Midbrain (tissue), 1 donor: Measurements from ENCODE around the gene PRXL2A.
"Not testable (repeated sequence)": the region's sequence is repeated elsewhere in the genome, so short reads cannot be mapped to it uniquely, and the experiment has no call there.

ENCODE experiments used
- DNase-seq: peaks from one replicate; lab custom pipeline; 2025; lab: John Stamatoyannopoulos, UW

Gene PRXL2A

DNA sequence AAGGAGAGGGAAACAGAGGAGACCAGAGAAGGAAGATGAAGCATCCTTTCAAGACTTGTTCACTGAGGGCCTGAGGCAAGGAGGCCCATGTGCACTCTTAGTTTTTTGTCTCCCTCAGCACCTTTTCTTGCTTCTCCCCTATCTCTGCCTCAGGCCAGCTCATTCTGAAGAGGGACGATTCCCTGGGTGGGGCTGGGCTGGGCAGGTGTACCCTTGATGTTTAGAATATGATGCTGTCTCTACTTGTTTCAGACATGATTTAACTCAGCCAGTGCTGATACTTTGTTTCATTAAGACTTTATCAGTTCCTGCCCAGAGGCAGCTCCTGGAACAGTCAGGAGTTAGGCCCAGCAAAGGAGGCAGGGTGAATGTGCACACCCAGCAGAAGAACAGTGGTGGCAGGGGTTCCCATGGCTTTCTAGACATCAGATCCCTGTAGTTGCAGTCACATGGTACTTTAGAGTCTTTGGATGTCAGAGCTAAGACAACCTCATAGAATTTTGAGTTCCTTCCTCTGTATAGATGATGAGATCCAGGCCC, 3.4 kb downstream of the PRXL2A start:
- DNase-seq, result no peak

- DNase-seq, result no peak
These were observed 4.1 kb downstream of the PRXL2A start for GRCh38 chr10:80412486-80412885.

- DNase-seq, result no peak
These were observed 5.1 kb downstream of the PRXL2A start for GRCh38 chr10:80413271-80413996.

DNA sequence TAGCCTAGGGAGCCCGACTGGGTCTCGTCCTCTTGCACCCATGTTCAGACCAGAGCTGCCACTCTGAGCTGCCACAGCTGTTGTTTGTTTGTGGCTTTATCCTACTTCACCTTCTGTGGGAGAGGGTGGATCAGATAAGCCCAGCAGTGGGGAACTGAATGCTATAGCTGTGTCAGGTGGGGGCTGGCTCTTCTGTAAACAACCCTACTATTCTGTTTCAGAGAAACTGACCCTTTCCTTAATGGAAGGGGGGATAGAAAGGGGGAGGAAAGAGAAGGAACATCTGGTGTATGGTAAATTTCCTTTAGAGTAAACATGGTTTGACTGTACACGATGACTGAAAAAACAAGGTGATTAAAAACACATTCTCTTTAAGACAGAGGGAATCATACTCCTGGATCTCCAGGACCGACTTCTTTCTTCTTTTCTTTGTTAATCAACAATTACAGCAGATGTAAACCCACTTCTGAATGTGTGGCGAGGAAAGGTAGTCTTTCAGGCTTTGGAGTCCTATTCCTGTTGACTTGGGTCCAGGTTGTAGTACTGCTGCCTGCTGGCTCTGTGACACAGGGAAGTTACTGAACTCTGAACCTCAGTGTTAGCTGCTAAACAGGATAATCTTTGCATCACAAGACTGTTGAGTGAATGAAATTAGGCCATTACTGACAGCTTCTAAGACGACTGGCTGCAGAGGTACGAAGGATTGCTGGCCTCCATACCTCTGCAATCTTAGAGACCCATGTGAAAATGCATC, 6.0 kb downstream of the PRXL2A start:
- DNase-seq, result no peak

DNA sequence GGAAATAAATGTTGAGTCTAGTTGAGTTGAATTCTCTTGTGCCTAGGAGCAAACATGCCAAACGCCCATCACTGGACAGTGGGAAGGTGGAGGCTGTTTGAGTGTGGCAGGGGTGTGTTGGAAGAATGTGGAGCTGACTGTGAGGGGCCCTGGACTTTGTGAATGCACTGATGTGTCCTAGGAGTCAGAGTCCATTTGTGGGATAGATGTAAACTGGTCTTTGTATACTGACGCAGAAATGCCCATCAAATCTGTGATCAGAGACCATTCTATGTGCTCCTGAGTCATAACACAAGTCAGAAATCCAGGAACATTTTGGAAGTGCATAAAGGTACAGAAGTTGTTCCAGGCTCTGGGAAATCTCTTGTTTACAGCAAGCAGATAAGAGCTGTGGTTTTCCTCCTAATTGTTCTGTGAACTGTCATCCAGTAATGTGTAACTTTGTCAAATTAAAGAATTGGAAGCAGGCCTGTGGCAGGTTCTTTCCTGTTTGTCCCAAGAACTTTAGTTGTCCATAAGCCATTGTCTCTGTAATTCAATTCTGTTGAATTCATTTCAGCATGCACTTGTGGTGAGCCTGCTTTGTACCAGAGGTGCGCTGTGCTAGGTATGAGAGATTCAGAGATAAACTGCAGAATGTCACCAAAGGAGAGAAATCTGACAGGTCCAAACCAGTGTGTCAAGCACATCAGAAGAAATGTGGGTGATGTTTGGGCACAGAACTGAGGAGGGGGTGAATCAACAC, 7.6 kb downstream of the PRXL2A start:
- DNase-seq, result no peak

DNA sequence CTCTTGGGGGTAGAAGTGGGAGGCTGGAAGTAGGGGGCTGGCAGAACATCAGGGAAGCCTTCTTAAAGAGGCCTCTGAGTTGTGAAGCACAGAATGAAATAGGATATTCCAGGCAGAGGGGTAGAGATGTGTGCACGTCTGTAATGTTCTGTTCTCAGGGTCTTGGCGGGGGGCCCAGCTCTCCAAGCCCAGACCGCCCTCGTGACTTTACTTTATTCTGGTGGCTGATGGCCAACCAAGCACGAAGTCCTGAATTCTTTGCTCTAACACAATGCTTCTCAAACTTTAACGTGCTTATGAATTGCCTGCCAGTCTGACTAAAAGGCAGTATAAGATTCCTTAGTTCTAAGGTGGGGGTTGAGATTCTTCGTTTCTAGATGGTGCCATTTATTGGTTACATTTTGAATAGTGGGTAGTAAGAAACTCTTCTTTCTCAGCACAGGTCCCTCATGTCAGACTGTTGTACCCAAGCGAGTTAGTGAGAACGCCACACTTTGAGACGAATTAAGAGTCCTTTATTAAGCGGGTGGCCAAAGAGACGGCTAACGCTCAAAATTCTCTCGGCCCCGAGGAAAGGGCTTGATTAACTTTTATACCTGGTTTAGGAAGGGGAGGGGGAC, 8.2 kb downstream of the PRXL2A start:
- DNase-seq, result peak; percentile 53

DNA sequence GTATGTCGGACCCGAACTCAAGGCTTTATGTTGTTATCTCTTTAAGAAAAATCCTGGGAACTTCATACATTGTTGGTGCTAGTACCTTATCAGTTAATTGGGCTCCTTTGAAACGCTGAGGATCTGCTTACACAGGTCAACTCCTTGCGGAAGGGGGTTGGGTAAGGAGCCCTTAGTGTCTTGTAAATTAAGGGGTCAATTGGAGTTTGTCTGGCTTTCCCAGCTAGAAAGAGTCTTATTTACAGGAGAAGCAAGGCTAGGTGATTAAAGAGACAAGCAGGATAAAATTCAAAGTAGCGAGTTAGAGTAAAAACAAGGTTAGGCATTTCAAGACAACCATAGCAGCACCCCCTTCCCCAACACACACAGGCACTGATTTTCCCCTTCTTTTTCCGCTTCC, 8.9 kb downstream of the PRXL2A start:
- DNase-seq, result not testable (repeated sequence)

DNA sequence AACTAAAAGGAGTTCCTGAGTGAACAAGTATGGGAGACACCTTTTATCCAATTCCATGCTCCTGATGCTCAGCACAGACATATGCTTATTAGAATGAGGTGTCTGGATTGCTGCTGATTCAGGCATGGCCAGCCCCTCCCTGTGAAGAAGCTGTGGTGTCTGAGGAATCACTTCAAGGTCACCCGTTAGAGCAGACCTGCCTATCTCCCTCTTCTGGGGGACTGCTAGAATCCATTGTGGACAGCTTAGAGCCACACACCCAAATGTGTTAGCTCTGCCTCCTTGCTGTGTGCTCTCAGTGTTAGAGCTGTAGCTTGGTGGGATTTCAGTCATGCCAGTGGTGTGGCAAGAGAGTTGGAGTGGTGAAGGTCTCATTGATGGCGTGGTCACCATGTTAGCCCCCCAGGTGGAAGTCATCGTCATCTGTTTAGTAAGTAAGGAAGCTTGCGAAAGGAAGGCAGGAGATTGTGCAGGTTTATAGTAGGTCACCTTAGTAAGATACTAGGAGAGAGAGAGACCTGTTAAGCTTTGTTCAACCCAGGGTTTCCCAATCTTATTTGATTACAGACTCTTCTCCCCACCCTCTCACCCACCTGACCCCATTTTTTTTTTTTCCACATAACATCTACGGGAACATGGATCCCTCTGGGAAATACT, 12.8 kb downstream of the PRXL2A start:
- DNase-seq, result no peak

GRCh38 chr10:80421707-80422536, 13.6 kb downstream of the PRXL2A start:
- DNase-seq, result no peak

- no peak for DNase-seq
These were observed 17.6 kb downstream of the PRXL2A start for GRCh38 chr10:80425901-80426300.

DNA sequence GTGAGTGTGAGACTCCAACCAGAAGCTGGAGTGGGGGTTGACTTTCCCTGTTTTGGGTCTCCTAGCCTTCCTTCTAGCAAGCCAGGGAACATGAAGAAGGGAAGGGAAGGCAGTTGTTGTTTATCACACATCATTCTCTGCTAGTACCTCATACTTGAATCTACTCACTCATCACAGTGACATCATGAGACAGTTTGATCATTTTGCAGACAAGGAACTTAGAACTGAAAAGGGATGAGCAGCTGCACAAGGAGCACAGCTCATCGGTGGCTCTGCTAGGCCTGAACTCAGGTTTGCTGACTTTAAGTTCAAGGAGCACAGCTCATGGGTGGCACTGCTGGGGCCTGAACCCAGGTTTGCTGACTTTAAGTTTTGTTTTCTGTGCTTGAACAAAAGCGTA, 19.2 kb downstream of the PRXL2A start:
- DNase-seq, result no peak

DNA sequence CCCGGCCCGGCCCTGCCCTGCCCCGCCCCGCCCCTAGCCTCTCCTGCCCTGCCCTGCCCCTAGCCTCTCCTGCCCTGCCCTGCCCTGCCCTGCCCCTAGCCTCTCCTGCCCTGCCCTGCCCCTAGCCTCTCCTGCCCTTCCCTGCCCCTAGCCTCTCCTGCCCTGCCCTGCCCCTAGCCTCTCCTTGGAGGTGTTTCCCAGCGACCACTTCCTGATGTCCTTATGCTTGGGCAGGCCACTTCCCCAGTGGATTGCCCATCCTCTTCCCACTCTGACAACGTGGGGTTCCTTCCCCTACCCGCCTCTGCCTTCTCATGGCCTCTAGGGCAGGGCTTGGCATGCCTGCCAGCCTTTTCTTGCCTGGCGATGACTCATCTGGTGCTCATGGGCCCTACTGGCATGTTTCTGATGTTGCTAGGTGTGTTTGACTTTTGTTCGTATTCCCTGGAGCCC, 21.2 kb downstream of the PRXL2A start:
- DNase-seq, result no peak

- no peak for DNase-seq
These were observed 24.8 kb downstream of the PRXL2A start for GRCh38 chr10:80433134-80433533.

DNA sequence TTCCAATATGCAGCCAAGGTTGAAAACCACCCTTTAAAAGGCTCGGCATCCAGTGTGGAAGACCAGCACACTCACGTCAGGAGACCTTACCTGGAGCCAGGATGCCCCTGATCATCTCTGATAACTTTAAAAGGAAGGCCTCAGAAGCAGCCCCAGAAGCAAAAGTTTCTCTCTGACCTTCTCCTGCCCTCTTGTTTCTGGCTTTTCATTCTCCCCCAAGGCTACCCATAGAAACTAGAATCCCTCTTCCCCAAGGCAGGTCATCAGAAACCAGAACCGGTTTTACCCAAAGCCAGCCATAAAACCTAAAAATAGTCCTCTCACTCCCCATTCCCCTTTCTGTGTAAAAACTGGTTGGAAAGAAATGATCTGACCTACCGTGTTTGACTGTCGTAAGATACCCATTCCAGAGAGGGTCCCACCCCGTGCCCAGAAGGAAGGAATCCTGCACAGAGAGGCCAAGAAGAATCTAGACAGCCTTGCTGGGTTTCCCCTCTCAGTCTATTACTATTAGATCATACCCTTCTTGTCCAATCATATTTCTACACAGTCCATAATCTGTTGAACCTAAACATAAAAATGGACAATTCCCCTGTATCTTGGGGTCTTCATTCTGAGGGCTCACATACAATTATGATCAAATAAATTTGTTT, 28.2 kb downstream of the PRXL2A start:
- DNase-seq, result no peak

DNA sequence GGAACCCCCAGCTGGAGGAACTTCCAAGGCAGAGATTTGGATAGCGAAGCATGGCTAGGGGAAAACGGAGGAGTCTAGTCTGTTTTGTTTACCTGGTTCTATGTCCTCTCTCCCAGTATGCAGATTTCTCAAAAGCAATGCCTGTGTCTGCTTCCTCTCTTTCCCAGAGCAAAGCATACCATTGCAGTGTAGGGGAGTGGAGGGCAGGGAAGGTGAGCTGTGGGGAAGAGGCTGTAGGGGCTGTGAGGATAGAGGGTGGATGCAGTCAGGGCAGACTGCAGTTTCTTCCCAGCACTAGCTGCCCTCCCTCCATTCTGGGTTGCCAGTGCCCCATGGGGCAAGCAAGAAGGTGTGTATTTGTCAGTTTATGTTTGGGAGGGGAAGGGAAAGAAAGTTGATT, 28.9 kb downstream of the PRXL2A start:
- no peak for DNase-seq

GRCh38 chr10:80441831-80442230, 33.5 kb downstream of the PRXL2A start:
- no peak for DNase-seq

GRCh38 chr10:80442879-80443278, 34.5 kb downstream of the PRXL2A start:
- DNase-seq, result no peak

DNA sequence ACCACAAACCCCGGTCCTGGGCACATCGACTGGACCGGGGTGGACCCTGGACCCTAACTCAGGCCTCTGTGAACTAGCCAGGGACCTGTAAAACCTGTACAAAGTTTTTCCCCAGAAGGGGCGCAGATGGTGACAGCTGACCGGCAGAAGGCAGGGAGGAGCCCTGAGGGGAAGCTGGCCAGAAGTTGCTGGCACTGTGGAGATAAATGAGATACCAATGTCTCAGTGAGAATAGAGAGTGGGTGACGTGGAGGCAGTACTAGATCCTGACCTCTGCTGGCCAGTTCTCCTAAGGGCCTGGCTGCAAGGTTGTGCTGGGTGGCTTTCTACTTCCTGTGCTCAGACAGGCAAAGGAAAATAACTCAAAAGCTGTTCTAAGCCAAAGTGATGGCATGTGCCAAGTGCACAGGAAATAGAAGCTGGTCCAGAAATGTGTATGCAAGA, 35.2 kb downstream of the PRXL2A start:
- no peak for DNase-seq

- DNase-seq, result no peak
These were observed 35.8 kb downstream of the PRXL2A start for GRCh38 chr10:80444124-80444523.
